ENCODE data around the gene CAPN1. TPM values are rescaled to one million over a fixed set of nuclear protein-coding genes. Genes with fewer than 3 reads are reported as not detected.

The CAPN1 gene
- total RNA-seq, 4 donors from 2014 or later: 467 to 627 (median 561) TPM

- 89% methylated on average over 8 of the region's 9 CpGs for WGBS
- peaks cover 31% of the 10 kb centered on the region for H3K4me1 ChIP-seq
- H3K36me3 ChIP-seq: peaks cover 58% of the 10 kb centered on the region
- peak in 1 of 2 donors; percentile 49 for DNase-seq (ENCODE audit: low spot score in 2 of 2)
- H3K27ac ChIP-seq: no peak overlapping the region
- H3K27me3 ChIP-seq: no peaks in the 10 kb centered on the region
- H3K9me3 ChIP-seq: no peaks in the 10 kb centered on the region
- no peak overlapping the region for H3K4me3 ChIP-seq
- TF ChIP-seq EP300 (IDR thresholded peaks at IDR 0.05): no peak
- no peak for TF ChIP-seq POLR2AphosphoS5 (IDR thresholded peaks at IDR 0.05)
- no peak for TF ChIP-seq POLR2A (IDR thresholded peaks at IDR 0.05)
- TF ChIP-seq CTCF (IDR thresholded peaks at IDR 0.05): no peak
Measured at GRCh38 chr11:65186701-65187100, 5.0 kb downstream of the CAPN1 start.

GRCh38 chr11:65187146-65187675, 5.5 kb downstream of the CAPN1 start:
- TF ChIP-seq POLR2AphosphoS5 (IDR thresholded peaks at IDR 0.05) (no peak), EP300 (IDR thresholded peaks at IDR 0.05) (no peak), POLR2A (IDR thresholded peaks at IDR 0.05) (no peak)
- peak in 1 of 2 donors; percentile 47 for DNase-seq (ENCODE audit: low spot score in 2 of 2)
- WGBS: 67% methylated on average over 4 of the region's 6 CpGs
- no peaks in the 10 kb centered on the region for H3K27me3 ChIP-seq
- no peaks in the 10 kb centered on the region for H3K9me3 ChIP-seq
- no peak overlapping the region for H3K27ac ChIP-seq
- H3K4me1 ChIP-seq: peaks cover 29% of the 10 kb centered on the region
- no peak overlapping the region for H3K4me3 ChIP-seq
- peaks cover 63% of the 10 kb centered on the region for H3K36me3 ChIP-seq

DNA sequence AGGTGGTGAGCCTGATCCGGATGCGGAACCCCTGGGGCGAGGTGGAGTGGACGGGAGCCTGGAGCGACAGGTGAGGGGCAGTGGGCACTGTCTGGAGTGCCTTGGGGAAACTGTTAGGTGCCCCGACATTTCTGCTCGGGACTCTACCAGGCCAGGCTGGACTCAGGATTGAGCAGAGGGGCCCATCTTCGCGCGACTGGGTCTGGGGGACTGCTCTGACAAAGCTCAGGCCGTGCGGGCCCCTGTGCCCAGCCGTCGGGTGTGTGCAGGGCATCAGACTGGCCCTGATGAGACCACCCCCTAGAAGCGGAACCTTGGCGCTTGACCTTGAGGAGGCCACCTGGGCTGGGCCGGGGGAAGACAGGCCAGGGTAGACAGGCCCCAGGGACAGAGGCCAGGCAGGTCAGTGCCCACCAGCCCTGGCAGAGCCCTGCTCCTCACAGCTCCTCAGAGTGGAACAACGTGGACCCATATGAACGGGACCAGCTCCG, 6.3 kb downstream of the CAPN1 start:
- H3K36me3 ChIP-seq: peaks cover 71% of the 10 kb centered on the region
- peaks cover 21% of the 10 kb centered on the region for H3K4me1 ChIP-seq
- H3K4me3 ChIP-seq: no peak overlapping the region
- H3K27me3 ChIP-seq: no peaks in the 10 kb centered on the region
- H3K27ac ChIP-seq: no peak overlapping the region
- H3K9me3 ChIP-seq: no peaks in the 10 kb centered on the region
- peak in 1 of 2 donors; percentile 74 for DNase-seq (ENCODE audit: low spot score in 2 of 2)
- no peak for TF ChIP-seq EP300 (IDR thresholded peaks at IDR 0.05)
- TF ChIP-seq CTCF (IDR thresholded peaks at IDR 0.05): no peak
- no peak for TF ChIP-seq POLR2AphosphoS5 (IDR thresholded peaks at IDR 0.05)
- TF ChIP-seq POLR2A (IDR thresholded peaks at IDR 0.05): no peak
- 88% methylated on average over 13 of the region's 20 CpGs for WGBS

DNA sequence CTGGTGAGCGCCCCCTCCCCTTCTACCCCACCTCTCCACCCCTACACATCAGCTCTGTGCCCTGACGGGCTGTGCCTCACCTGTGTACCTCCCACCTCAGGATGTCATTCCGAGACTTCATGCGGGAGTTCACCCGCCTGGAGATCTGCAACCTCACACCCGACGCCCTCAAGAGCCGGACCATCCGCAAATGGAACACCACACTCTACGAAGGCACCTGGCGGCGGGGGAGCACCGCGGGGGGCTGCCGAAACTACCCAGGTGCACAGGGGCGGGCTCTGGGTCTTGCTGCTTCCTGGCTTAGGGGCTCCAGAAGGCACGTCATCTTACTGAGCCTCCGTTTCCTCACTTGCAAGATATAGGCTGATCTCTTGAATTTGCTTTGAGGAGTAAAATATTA, 6.8 kb downstream of the CAPN1 start:
- WGBS: 94% methylated on average over 18 of the region's 18 CpGs
- Histone ChIP-seq H3K4me1 (peaks cover 16% of the 10 kb centered on the region), H3K4me3 (no peak overlapping the region), H3K27me3 (no peaks in the 10 kb centered on the region), H3K9me3 (no peaks in the 10 kb centered on the region), H3K36me3 (peaks cover 76% of the 10 kb centered on the region), H3K27ac (no peak overlapping the region)
- no peak for TF ChIP-seq CTCF (IDR thresholded peaks at IDR 0.05)
- no peak for TF ChIP-seq POLR2A (IDR thresholded peaks at IDR 0.05)
- TF ChIP-seq POLR2AphosphoS5 (IDR thresholded peaks at IDR 0.05): no peak
- TF ChIP-seq EP300 (IDR thresholded peaks at IDR 0.05): no peak
- peak in 1 of 2 donors; percentile 37 for DNase-seq (ENCODE audit: low spot score in 2 of 2)

GRCh38 chr11:65189191-65189590, 7.5 kb downstream of the CAPN1 start:
- Histone ChIP-seq H3K9me3 (no peaks in the 10 kb centered on the region), H3K27ac (no peak overlapping the region), H3K27me3 (no peaks in the 10 kb centered on the region), H3K4me3 (no peak overlapping the region), H3K4me1 (peaks cover 9% of the 10 kb centered on the region), H3K36me3 (peaks cover 82% of the 10 kb centered on the region)
- WGBS: 83% methylated on average over 10 of the region's 10 CpGs
- no peak for TF ChIP-seq POLR2A (IDR thresholded peaks at IDR 0.05)
- no peak for TF ChIP-seq POLR2AphosphoS5 (IDR thresholded peaks at IDR 0.05)
- no peak for TF ChIP-seq CTCF (IDR thresholded peaks at IDR 0.05)
- no peak for TF ChIP-seq EP300 (IDR thresholded peaks at IDR 0.05)
- DNase-seq (ENCODE audit: low spot score in 2 of 2): peak in 1 of 2 donors; percentile 60

All from suprapubic skin (tissue), 4 donors.